GM18517 (cell line): ENCODE results near the gene INAVA.
"Not testable (repeated sequence)": the region's sequence is repeated elsewhere in the genome, so short reads cannot be mapped to it uniquely, and the experiment has no call there.

Experiments used
- ATAC-seq: cut with Tn5 transposase; IDR thresholded peaks from one replicate; pipeline ENCODE4 v1.9.1; 2021; ENCODE audit warnings: mild to moderate bottlenecking, moderate library complexity; ENCODE audit not compliant: unreplicated experiment

Gene INAVA

DNA sequence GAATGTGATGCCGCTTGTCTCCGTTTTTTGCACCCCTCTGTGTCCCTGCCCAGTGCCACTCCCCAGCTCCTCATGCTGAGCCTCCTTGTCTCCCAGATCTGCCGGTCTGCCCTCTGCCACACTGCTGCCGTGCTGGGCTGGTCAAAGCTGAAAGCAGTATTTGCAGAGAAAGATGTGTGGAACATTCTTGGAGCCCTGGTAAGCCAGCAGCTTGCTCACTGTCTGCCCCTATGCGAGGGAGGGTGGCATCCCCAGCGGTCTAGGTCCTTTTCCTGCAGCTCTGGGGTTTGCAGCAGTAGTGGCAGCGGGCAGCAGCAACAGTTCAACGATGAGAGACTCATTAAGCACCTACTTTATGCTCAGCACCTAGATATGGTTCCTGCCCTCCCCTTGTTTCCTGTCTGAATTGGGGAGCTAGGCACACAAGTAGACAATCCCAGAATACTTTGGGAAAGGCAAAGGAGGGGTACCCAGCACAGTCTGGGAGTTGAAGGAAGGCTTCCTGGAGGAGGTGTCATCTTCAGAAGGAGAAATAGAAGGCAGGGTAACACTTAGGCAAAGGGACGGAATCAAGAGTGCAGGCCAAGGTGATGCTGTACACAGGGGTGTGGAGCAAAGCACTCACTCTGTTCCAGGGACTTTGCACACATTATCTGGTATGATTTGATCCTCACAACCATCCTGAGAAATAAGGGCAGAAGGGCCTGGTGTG is 65.7 kb downstream of the INAVA start:
- ATAC-seq, result no peak

GRCh38 chr1:200960948-200961340 is 66.2 kb downstream of the INAVA start:
- no peak for ATAC-seq

GRCh38 chr1:200962151-200962550 is 67.5 kb downstream of the INAVA start:
- not testable (repeated sequence) for ATAC-seq

GRCh38 chr1:200962631-200963030 is 67.9 kb downstream of the INAVA start:
- no peak for ATAC-seq

DNA sequence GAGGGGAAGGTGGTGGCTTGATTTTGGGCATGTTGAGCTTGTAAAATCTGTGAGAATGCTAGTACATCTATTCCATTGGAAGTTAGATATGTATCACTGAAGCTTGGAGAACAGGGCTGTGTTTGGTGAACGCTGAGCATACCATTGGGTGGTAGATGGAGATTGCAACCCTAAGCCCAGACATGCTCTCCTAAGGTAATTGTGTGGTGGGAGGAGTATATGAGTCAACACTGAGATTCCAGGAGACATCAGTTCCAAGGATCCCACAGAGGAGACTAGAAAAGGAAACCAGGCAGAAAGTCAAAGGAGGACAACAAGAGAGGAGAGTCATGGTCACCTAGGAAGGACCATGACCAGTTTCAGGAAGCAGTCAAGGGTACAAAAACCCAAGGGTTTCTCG is 68.4 kb downstream of the INAVA start:
- ATAC-seq, result no peak

GRCh38 chr1:200963888-200964287 is 69.2 kb downstream of the INAVA start:
- ATAC-seq, result not testable (repeated sequence)
